Subcutaneous adipose tissue (tissue), 4 donors: ENCODE measurements around the gene PCDHA1. TPM values are rescaled to one million over a fixed set of nuclear protein-coding genes. Genes with fewer than 3 reads are reported as not detected.

ENCODE experiments used
- CTCF ChIP-seq: fragments of 450-650 bp; IDR thresholded peaks from one replicate; pipeline ENCODE4 v1.5.1; 2016; ENCODE audit warnings: low read depth, mild to moderate bottlenecking, control low read depth, antibody characterized with exemption, moderate library complexity
- total RNA-seq, 4 donors: library from RNA; depleted of rRNA; stranded (reverse); fragments of >200 nt; gene quantifications; one replicate each; pipeline ENCODE4 v1.1.0, GENCODE V29; 2016

PCDHA1 gene
- total RNA-seq, 4 donors from 2014 or later: not detected

GRCh38 chr5:140946578-140946977 lies 160.6 kb downstream of the PCDHA1 start:
- no peak for TF ChIP-seq CTCF

- no peak for TF ChIP-seq CTCF
Measured at GRCh38 chr5:140951636-140952035, 165.7 kb downstream of the PCDHA1 start.

- TF ChIP-seq CTCF: no peak
Measured at GRCh38 chr5:140953234-140953633, 167.3 kb downstream of the PCDHA1 start.

- TF ChIP-seq CTCF: no peak
Measured at GRCh38 chr5:140962190-140962589, 176.2 kb downstream of the PCDHA1 start.

- TF ChIP-seq CTCF: no peak
Measured at GRCh38 chr5:140964356-140964755, 178.4 kb downstream of the PCDHA1 start.

GRCh38 chr5:140965905-140966292 lies 180.0 kb downstream of the PCDHA1 start:
- no peak for TF ChIP-seq CTCF

- TF ChIP-seq CTCF: no peak
Measured at GRCh38 chr5:140966293-140967225, 180.6 kb downstream of the PCDHA1 start, which contains the start of gene PCDHAC2. PCDHAC2 (plus strand) TSS chr5:140966476; CDS start chr5:140966767, 291 bp downstream.
